ENCODE results near the gene GPRC5C.

The GPRC5C gene

DNA sequence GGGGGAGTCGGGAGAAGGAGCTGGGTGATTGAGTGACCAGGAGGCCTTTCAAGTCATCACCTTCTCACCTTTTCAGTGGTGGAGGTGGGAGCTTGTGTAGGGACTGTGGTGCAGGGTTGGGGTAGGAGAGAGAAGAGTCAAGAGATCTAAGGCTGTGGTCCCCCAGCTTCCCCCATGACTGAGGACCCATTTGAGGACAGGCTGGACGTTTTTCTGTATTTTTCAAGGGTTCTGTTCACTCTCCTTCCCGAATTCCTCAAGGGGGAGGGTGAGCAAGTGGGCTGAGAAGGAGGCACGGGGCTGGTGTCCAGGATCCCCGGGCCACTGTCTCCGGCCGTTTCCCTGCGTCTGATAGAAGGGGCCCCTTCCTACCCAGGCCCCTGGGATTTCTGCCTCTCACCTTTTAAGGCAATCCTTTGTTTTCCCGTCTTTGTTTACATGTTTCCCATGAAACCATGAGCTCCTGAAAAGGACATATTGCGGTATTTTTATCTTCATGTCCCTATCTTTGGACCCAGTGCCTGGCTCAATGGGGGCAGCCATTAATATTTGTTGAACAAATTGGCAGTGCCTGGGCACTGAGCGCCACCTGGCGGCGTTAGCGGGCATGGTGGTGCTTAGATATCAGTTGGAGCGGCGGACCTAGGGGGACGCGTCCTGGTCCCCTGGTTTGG lies 25.4 kb downstream of the GPRC5C start:
- Histone ChIP-seq H3K27ac (ENCODE audit: low read length) (no peak overlapping the region), H3K27me3 (ENCODE audit: low read depth, low read length) (no peaks in the 10 kb centered on the region), H3K36me3 (replicated peaks; ENCODE audit: low read depth, low read length) (no peaks in the 10 kb centered on the region), H4K20me1 (ENCODE audit: insufficient read depth, low read length) (no peaks in the 10 kb centered on the region), H2AFZ (ENCODE audit: low read depth, low read length) (peak overlapping the region; percentile 73), H3K9ac (ENCODE audit: low read length) (no peak overlapping the region), H3K9me3 (ENCODE audit: insufficient read depth, low read length) (no peaks in the 10 kb centered on the region), H3K4me3 (ENCODE audit: low read length) (no peak overlapping the region), H3K4me1 (ENCODE audit: low read length) (no peaks in the 10 kb centered on the region), H3K79me2 (ENCODE audit: low read length) (no peaks in the 10 kb centered on the region), H3K4me2 (ENCODE audit: low read length) (no peak overlapping the region; the same call in 1 of the 2 replicates)
- TF ChIP-seq EZH2phosphoT487 (IDR thresholded peaks at IDR 0.05; ENCODE audit: low read depth): no peak
- TF ChIP-seq, protein P1, sequence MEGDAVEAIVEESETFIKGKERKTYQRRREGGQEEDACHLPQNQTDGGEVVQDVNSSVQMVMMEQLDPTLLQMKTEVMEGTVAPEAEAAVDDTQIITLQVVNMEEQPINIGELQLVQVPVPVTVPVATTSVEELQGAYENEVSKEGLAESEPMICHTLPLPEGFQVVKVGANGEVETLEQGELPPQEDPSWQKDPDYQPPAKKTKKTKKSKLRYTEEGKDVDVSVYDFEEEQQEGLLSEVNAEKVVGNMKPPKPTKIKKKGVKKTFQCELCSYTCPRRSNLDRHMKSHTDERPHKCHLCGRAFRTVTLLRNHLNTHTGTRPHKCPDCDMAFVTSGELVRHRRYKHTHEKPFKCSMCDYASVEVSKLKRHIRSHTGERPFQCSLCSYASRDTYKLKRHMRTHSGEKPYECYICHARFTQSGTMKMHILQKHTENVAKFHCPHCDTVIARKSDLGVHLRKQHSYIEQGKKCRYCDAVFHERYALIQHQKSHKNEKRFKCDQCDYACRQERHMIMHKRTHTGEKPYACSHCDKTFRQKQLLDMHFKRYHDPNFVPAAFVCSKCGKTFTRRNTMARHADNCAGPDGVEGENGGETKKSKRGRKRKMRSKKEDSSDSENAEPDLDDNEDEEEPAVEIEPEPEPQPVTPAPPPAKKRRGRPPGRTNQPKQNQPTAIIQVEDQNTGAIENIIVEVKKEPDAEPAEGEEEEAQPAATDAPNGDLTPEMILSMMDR (IDR thresholded peaks at IDR 0.05; ENCODE audit: low read depth, low read length): peak; percentile 95

DNA sequence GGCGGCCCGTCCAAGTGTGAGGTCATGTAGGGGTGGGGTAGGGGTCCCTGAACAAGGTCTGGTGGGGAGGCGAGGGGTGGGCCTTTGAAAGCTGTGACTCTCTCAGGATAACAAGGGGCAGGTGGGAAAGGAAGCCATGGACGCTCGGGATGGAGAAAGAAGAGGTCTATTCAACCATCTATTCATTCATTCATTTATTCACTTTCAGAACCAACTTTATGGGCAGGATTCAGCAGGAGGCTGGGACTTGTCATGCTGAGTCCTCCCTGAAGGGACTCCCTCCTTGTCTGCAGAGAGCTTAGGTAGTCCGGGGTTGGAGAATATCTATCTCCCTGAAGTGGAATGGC lies 25.9 kb downstream of the GPRC5C start:
- no peak overlapping the region for H3K4me2 ChIP-seq (ENCODE audit: low read length)
- H3K9ac ChIP-seq (ENCODE audit: low read length): no peak overlapping the region

DNA sequence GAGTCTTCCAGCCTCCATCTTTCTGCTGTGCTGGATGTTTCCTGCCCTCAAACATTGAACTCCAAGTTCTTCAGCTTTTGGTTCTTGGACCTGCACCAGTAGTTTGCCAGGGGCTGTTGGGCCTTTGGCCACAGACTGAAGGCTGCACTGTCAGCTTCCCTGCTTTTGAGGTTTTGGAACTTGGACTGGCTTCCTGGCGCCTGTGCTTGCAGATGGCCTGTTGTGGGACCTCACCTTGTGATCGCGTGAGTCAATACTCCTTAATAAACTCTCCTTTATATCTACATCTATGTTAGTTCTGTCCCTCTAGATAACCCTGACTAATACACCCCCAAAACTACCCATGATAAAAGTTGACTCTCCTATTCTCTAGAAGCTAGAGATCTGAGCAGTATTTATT lies 26.9 kb downstream of the GPRC5C start:
- no peaks in the 10 kb centered on the region for H3K36me3 ChIP-seq (replicated peaks; ENCODE audit: low read depth, low read length)
- no peaks in the 10 kb centered on the region for H3K79me2 ChIP-seq (ENCODE audit: low read length)
- no peaks in the 10 kb centered on the region for H3K27me3 ChIP-seq (ENCODE audit: low read depth, low read length)
- H2AFZ ChIP-seq (ENCODE audit: low read depth, low read length): no peak overlapping the region
- H3K4me2 ChIP-seq (ENCODE audit: low read length): no peak overlapping the region
- no peaks in the 10 kb centered on the region for H4K20me1 ChIP-seq (ENCODE audit: insufficient read depth, low read length)
- peaks cover 12% of the 10 kb centered on the region for H3K4me1 ChIP-seq (ENCODE audit: low read length)
- no peak overlapping the region for H3K27ac ChIP-seq (ENCODE audit: low read length)
- TF ChIP-seq EZH2phosphoT487 (IDR thresholded peaks at IDR 0.05; ENCODE audit: low read depth): no peak
- TF ChIP-seq, protein P1 (IDR thresholded peaks at IDR 0.05; ENCODE audit: low read depth, low read length): no peak
- H3K9ac ChIP-seq (ENCODE audit: low read length): no peak overlapping the region
- H3K9me3 ChIP-seq (ENCODE audit: insufficient read depth, low read length): no peaks in the 10 kb centered on the region
- H3K4me3 ChIP-seq (ENCODE audit: low read length): no peak overlapping the region

More for the DNA sequence above, 25.9 kb downstream of the GPRC5C start:
- TF ChIP-seq, protein P1 (IDR thresholded peaks at IDR 0.05; ENCODE audit: low read depth, low read length): no peak
- TF ChIP-seq EZH2phosphoT487 (IDR thresholded peaks at IDR 0.05; ENCODE audit: low read depth): no peak
- Histone ChIP-seq H3K27ac (ENCODE audit: low read length) (no peak overlapping the region), H3K4me1 (ENCODE audit: low read length) (peaks cover 3% of the 10 kb centered on the region), H3K36me3 (replicated peaks; ENCODE audit: low read depth, low read length) (no peaks in the 10 kb centered on the region), H3K9me3 (ENCODE audit: insufficient read depth, low read length) (no peaks in the 10 kb centered on the region), H3K79me2 (ENCODE audit: low read length) (no peaks in the 10 kb centered on the region), H3K27me3 (ENCODE audit: low read depth, low read length) (no peaks in the 10 kb centered on the region), H2AFZ (ENCODE audit: low read depth, low read length) (0 out of 2 replicates have a peak overlapping the region, but pooled peaks have one; percentile 73), H4K20me1 (ENCODE audit: insufficient read depth, low read length) (no peaks in the 10 kb centered on the region), H3K4me3 (ENCODE audit: low read length) (no peak overlapping the region)

DNA sequence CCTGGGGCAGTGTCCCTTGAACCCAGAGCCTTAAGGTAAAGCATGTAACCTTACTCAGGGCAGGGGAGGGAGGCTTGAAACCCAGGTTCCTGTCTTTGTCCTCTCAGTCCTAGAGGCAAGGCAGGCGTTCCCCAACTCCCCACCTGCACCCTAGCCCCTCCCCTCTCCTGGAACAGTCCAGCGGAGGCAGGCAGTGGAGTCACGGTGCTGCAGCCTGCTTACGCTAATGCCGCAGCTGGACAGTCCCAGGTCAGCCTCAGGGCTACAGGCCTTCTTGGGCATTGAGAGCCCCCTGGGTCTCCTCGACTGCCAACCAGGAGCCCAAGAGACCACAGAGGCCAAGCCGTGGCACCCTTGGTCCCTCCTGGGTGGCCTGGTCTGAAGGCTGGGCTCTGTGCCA lies 27.7 kb downstream of the GPRC5C start:
- Histone ChIP-seq H3K9me3 (ENCODE audit: insufficient read depth, low read length) (no peaks in the 10 kb centered on the region), H3K4me2 (ENCODE audit: low read length) (no peak overlapping the region), H3K27me3 (ENCODE audit: low read depth, low read length) (no peaks in the 10 kb centered on the region), H3K36me3 (replicated peaks; ENCODE audit: low read depth, low read length) (no peaks in the 10 kb centered on the region), H3K79me2 (ENCODE audit: low read length) (no peaks in the 10 kb centered on the region), H3K27ac (ENCODE audit: low read length) (no peak overlapping the region), H4K20me1 (ENCODE audit: insufficient read depth, low read length) (no peaks in the 10 kb centered on the region), H3K4me1 (ENCODE audit: low read length) (peaks cover 12% of the 10 kb centered on the region), H2AFZ (ENCODE audit: low read depth, low read length) (no peak overlapping the region), H3K9ac (ENCODE audit: low read length) (no peak overlapping the region), H3K4me3 (ENCODE audit: low read length) (no peak overlapping the region)
- TF ChIP-seq, protein P1 (IDR thresholded peaks at IDR 0.05; ENCODE audit: low read depth, low read length): no peak
- no peak for TF ChIP-seq EZH2phosphoT487 (IDR thresholded peaks at IDR 0.05; ENCODE audit: low read depth)

Measured in OCI-LY3 (cell line).